Smooth muscle cell (in vitro differentiated cells): Measurements from ENCODE around the gene SMIM41. TPM values are rescaled to one million over a fixed set of nuclear protein-coding genes. Genes with fewer than 3 reads are reported as not detected.

ENCODE experiments used
- DNase-seq: peaks from one replicate; lab custom pipeline; 2025; ENCODE audit not compliant: unreplicated experiment; lab: John Stamatoyannopoulos, UW
- H2AFZ ChIP-seq: fragments of 200-600 bp; sonication (generic); 2 replicates; pipeline ENCODE4 v1.6.0; 2016; ENCODE audit warnings: antibody characterized with exemption, low read depth, mild to moderate bottlenecking
- H3F3A ChIP-seq: fragments of 200-600 bp; sonication (generic); 2 replicates; pipeline ENCODE4 v1.6.0; 2017; ENCODE audit warnings: antibody characterized with exemption, low read depth
- H3K27ac ChIP-seq: fragments of 200-600 bp; sonication (generic); 2 replicates; pipeline ENCODE4 v1.5.1; 2016; ENCODE audit warnings: low read depth, mild to moderate bottlenecking
- H3K27me3 ChIP-seq: fragments of 200-600 bp; sonication (generic); 2 replicates; pipeline ENCODE4 v1.6.1; 2016; ENCODE audit warnings: low read depth, mild to moderate bottlenecking
- H3K36me3 ChIP-seq: fragments of 200-600 bp; sonication (generic); 2 replicates; pipeline ENCODE4 v1.5.1; 2016; ENCODE audit warnings: low read depth
- H3K4me1 ChIP-seq: fragments of 200-600 bp; sonication (generic); 2 replicates; pipeline ENCODE4 v1.5.1; 2016; ENCODE audit warnings: low read depth
- H3K4me2 ChIP-seq: fragments of 200-600 bp; sonication (generic); 2 replicates; pipeline ENCODE4 v1.6.0; 2016; ENCODE audit warnings: mild to moderate bottlenecking
- H3K4me3 ChIP-seq: fragments of 200-600 bp; sonication (generic); 2 replicates; pipeline ENCODE4 v1.5.1; 2016; ENCODE audit warnings: mild to moderate bottlenecking
- H3K79me2 ChIP-seq: fragments of 200-600 bp; sonication (generic); 2 replicates; pipeline ENCODE4 v1.6.0; 2016; ENCODE audit warnings: low read depth, mild to moderate bottlenecking
- H3K9ac ChIP-seq: fragments of 200-600 bp; sonication (generic); 2 replicates; pipeline ENCODE4 v1.6.0; 2016; ENCODE audit warnings: low read depth
- H3K9me3 ChIP-seq: fragments of 200-600 bp; sonication (generic); replicated peaks from 2 replicates; pipeline ENCODE4 v1.5.1; 2016; ENCODE audit warnings: low read depth
- H4K20me1 ChIP-seq: fragments of 200-600 bp; sonication (generic); 2 replicates; pipeline ENCODE4 v1.6.0; 2016; ENCODE audit warnings: low read depth
- WGBS: methylation state at CpG from one replicate; pipeline ENCODE4 v1.1.7; 2016; ENCODE audit warnings: low lambda C conversion rate; 5-methylcytosine and 5-hydroxymethylcytosine counted together
- polyA plus RNA-seq: library from polyadenylated mRNA; unstranded; fragments of >200 nt; fragmentation: Nextera tagmentation; extraction: Ambion mirVana; gene quantifications from 2 replicates; pipeline ENCODE4 v1.2.1, GENCODE V29; 2016
- total RNA-seq: library from RNA; depleted of rRNA; stranded (reverse); fragments of >200 nt; gene quantifications from 2 replicates; pipeline ENCODE4 v1.2.3, GENCODE V29; 2014
- TF ChIP-seq, protein P1 (sequence below): fragments of 200-600 bp; sonication (generic); IDR thresholded peaks from 2 replicates; pipeline ENCODE4 v1.5.1; 2017; ENCODE audit warnings: borderline replicate concordance, mild to moderate bottlenecking, antibody characterized with exemption; ENCODE audit not compliant: insufficient read depth, poor library complexity, severe bottlenecking

The SMIM41 gene
- total and polyA plus RNA-seq, 2 experiments from 2014 or later: not detected

DNA sequence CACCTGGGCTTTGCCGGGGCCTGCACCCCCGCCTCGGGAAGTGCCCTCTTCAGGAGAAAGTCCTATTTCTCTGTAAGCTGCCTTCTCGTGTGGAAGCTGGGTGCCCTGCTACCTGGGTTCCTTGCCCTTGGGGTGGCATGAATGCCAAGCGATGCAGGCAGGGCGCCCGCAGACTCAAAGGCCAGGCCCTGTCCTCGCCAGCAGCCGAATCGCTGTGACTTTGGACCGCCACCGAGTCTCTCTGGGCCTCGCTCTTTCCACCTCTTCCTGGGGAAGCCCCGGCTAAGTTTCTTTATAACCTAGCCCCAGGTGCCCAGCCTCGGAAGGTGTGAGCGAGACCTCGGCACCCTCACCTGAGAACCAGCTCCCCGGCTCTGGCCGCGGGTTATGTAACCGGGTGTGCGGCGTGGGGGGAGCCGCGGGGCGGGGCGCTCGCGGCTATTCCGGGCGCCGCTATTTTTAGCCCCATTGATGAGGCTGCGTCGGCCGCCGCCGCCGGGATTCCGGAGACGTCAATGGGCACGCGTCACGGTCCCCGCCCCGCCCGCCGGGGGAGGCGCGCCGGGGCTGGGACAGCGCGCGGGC is 42.8 kb upstream of the SMIM41 start:
- Histone ChIP-seq H3K79me2 (peaks cover 28% of the 10 kb centered on the region), H3K27ac (peak overlapping the region; percentile 70), H2AFZ (no peak overlapping the region), H3F3A (peaks cover 29% of the 10 kb centered on the region), H3K27me3 (no peaks in the 10 kb centered on the region), H3K4me2 (peak overlapping the region; percentile 85), H3K36me3 (no peaks in the 10 kb centered on the region), H3K4me3 (peak overlapping the region; percentile 42), H4K20me1 (peaks cover 35% of the 10 kb centered on the region), H3K9me3 (no peaks in the 10 kb centered on the region), H3K4me1 (peaks cover 27% of the 10 kb centered on the region), H3K9ac (peak overlapping the region; percentile 55)
- TF ChIP-seq, protein P1, sequence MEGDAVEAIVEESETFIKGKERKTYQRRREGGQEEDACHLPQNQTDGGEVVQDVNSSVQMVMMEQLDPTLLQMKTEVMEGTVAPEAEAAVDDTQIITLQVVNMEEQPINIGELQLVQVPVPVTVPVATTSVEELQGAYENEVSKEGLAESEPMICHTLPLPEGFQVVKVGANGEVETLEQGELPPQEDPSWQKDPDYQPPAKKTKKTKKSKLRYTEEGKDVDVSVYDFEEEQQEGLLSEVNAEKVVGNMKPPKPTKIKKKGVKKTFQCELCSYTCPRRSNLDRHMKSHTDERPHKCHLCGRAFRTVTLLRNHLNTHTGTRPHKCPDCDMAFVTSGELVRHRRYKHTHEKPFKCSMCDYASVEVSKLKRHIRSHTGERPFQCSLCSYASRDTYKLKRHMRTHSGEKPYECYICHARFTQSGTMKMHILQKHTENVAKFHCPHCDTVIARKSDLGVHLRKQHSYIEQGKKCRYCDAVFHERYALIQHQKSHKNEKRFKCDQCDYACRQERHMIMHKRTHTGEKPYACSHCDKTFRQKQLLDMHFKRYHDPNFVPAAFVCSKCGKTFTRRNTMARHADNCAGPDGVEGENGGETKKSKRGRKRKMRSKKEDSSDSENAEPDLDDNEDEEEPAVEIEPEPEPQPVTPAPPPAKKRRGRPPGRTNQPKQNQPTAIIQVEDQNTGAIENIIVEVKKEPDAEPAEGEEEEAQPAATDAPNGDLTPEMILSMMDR: no peak
- DNase-seq: peak; percentile 52
- WGBS: 16% methylated on average over 36 of the region's 53 CpGs

DNA sequence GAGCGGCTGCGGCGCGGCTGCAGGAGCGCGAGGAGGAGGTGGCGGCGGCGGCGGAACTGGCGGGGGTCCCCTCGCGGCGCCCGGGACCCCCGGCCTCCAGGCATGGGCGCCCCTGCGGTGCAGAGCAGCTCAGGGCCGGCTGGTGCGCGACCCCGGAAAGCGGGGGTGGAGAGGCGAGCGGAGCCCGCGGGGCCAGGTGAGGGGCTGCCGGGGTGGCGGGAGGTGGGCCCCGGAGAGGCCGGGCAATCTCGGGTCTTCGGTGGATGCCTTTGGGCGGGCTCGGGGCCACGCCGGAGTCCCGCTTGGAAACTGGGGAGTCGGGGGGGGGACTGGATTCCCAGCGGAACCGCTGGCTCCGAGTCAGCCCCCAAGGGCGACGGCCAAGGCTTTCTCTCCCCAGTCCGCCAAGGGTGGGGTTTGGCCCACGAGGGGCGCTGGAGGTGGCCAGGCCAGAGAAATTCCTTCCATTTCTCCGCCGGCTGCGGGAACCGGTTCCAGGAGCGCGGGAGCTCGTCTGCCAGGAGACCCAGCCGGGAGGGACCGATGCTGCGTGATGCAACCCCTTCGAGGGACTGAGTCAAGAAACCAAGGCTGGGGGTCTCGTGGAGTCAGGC is 42.1 kb upstream of the SMIM41 start:
- WGBS: 1% methylated on average over 54 of the region's 59 CpGs
- H3K9ac ChIP-seq: peak overlapping the region; percentile 98
- peak overlapping the region; percentile 96 for H3K4me3 ChIP-seq
- TF ChIP-seq, protein P1: no peak
- peak overlapping the region; percentile 98 for H3K4me2 ChIP-seq
- H3K4me1 ChIP-seq: peaks cover 24% of the 10 kb centered on the region
- peaks cover 28% of the 10 kb centered on the region for H3K79me2 ChIP-seq
- no peak overlapping the region for H2AFZ ChIP-seq
- no peak for DNase-seq
- H3K27ac ChIP-seq: peak overlapping the region; percentile 83
- no peaks in the 10 kb centered on the region for H3K36me3 ChIP-seq
- peaks cover 25% of the 10 kb centered on the region for H3F3A ChIP-seq
- H3K27me3 ChIP-seq: no peaks in the 10 kb centered on the region
- H3K9me3 ChIP-seq: no peaks in the 10 kb centered on the region
- H4K20me1 ChIP-seq: peaks cover 36% of the 10 kb centered on the region

DNA sequence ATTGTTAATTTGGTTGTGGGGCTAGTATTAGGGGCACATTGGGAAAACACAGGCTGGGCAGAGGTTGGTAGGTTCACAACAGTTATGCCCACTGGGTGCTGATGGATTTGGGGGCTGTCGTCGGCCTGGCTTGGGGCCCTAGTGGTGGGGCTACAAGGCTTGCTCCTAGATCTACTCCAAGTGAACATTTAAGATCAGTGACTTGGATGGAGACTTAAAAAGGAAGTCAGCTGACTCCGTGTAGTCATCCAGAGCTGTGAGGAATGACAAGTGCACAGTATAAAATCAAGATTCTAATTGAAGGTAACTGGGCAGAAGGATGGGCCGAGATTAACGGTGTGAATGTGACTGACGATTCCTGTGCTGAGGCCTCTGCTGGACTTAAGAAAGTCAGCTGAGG is 41.1 kb upstream of the SMIM41 start:
- no peak overlapping the region for H3K27ac ChIP-seq

More for the DNA sequence above, 41.1 kb upstream of the SMIM41 start:
- H4K20me1 ChIP-seq: peaks cover 36% of the 10 kb centered on the region
- no peak overlapping the region for H2AFZ ChIP-seq
- no peak for DNase-seq
- H3K79me2 ChIP-seq: peaks cover 28% of the 10 kb centered on the region
- H3K4me3 ChIP-seq: peak overlapping the region; percentile 96
- peak overlapping the region; percentile 98 for H3K4me2 ChIP-seq
- H3K9me3 ChIP-seq: no peaks in the 10 kb centered on the region
- H3K27me3 ChIP-seq: no peaks in the 10 kb centered on the region
- H3K36me3 ChIP-seq: no peaks in the 10 kb centered on the region
- TF ChIP-seq, protein P1: no peak
- 80% methylated on average over 6 of the region's 6 CpGs for WGBS
- peak overlapping the region; percentile 54 for H3K9ac ChIP-seq
- peaks cover 19% of the 10 kb centered on the region for H3F3A ChIP-seq
- H3K4me1 ChIP-seq: peaks cover 16% of the 10 kb centered on the region
